Spinal cord (tissue), 10 donors: ENCODE measurements around the gene GALNT9. TPM values are rescaled to one million over a fixed set of nuclear protein-coding genes. Genes with fewer than 3 reads are reported as not detected.

Experiments
- DNase-seq, 6 donors: peaks; one replicate each; pipeline versions ENCODE4 v3.0.0 to v3.0.0-alpha.2; 2013 to 2015; ENCODE audit warnings: low spot score in 6 of 6, low read depth in 4 of 6
- H3K27ac ChIP-seq: one replicate; pipeline ENCODE4 v1.5.1; 2013; ENCODE audit warnings: low read depth, low read length, control low read depth
- H3K27me3 ChIP-seq: one replicate; pipeline ENCODE4 v1.6.1; 2013; ENCODE audit warnings: low read length; ENCODE audit not compliant: control insufficient read depth, insufficient read depth
- H3K36me3 ChIP-seq: one replicate; pipeline ENCODE4 v1.6.1; 2013; ENCODE audit warnings: low read length; ENCODE audit not compliant: control insufficient read depth, insufficient read depth
- H3K4me1 ChIP-seq: one replicate; pipeline ENCODE4 v1.6.1; 2013; ENCODE audit warnings: low read length; ENCODE audit not compliant: control insufficient read depth, insufficient read depth
- H3K4me3 ChIP-seq: one replicate; pipeline ENCODE4 v1.5.1; 2013; ENCODE audit warnings: low read depth, low read length, control low read depth
- H3K9me3 ChIP-seq: one replicate; pipeline ENCODE4 v1.6.1; 2013; ENCODE audit warnings: low read length; ENCODE audit not compliant: control insufficient read depth, insufficient read depth
- WGBS: methylation state at CpG from one replicate; pipeline ENCODE4 v1.1.5; 2013; ENCODE audit warnings: missing lambda C conversion rate; ENCODE audit not compliant: insufficient coverage; 5-methylcytosine and 5-hydroxymethylcytosine counted together
- polyA plus RNA-seq, 2 donors: library from polyadenylated mRNA; unstranded; fragments of 120-200 nt; gene quantifications; one replicate each; pipeline ENCODE4 v1.2.1, GENCODE V29; 2013; ENCODE audit not compliant: insufficient read length in 2 of 2
- total RNA-seq, 2 donors: library from RNA; depleted of rRNA in 1 of 2; stranded (reverse); fragments of 120-200 nt in 1 of 2; fragments of >200 nt in 1 of 2; gene quantifications; one replicate each; pipeline versions ENCODE4 v1.2.3 to v1.2.4, GENCODE V29; 2013 to 2014
- donor health status: healthy.

GALNT9 gene
- total and polyA plus RNA-seq, 4 donors, result 9.5 to 36.0 (median 27.1) TPM

DNA sequence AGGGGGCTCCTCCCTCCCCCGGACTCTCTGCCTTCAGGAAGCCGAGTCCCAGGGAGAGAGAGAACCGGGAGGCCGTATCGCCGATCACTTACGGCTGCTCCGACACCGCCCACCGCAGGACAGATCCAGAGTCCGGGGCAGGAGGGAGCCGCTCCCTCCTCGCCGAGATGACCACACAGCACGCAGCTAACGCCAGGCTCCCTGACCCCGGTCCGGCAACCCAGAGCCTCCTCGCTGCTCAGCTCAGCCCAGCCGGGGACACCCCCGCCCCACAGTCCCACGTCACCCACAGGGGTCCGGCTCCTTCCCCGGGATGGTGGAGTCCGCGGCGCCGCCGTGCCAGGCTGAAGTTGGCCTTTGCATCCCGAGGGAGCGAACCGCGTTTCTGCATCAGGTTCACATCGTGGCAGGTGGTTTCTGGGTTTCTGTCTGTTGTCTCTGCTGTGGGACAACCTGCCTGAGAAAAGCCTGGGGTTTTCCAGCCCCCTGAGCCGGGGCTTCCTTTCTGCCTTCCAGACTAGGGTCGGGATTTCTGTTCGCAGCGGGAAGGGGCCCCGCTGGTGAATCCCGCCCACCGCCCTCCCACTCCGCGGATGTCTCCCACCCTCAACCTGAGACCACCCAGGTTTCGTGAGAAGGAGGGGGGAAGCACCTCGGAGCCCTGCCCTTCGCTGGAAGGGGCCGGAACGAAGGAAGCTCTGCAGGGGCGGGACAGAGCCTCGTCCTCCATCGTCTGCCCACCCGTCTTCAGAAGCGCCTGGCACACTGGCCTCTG lies 123.9 kb downstream of the GALNT9 start:
- H3K9me3 ChIP-seq, result no peaks in the 10 kb centered on the region
- no peak for DNase-seq
- H3K4me3 ChIP-seq, result no peak overlapping the region
- 18% methylated on average over 45 of the region's 53 CpGs for WGBS
- peaks cover 38% of the 10 kb centered on the region for H3K36me3 ChIP-seq
- peaks cover 30% of the 10 kb centered on the region for H3K4me1 ChIP-seq
- H3K27ac ChIP-seq, result no peak overlapping the region
- peaks cover 29% of the 10 kb centered on the region for H3K27me3 ChIP-seq

DNA sequence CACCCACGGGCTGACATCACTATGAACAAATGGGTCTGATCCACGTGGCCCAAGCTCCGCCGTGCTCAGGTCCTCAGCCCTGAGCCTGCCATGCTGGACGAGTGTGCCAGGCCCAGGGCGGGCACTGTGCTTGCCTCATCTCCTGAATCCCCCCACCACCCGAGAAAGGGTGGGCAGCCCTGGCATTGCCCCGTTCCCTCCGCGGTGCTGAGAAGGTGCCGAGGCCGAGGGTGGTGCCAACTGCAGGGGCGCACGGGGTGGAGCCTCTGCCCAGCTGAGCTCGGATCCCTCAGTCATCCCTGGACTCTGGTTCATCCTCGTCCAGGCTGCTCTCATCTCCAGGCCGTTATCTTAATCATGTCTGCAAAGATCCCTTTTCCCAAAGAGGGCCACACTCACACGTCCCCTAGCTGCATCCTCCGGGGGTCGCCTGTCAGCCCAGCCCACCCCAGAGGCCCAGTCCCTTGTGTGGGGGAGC lies 124.6 kb downstream of the GALNT9 start:
- Histone ChIP-seq H3K9me3 (no peaks in the 10 kb centered on the region), H3K36me3 (peaks cover 37% of the 10 kb centered on the region), H3K4me3 (no peak overlapping the region), H3K27me3 (peaks cover 29% of the 10 kb centered on the region), H3K4me1 (peaks cover 30% of the 10 kb centered on the region), H3K27ac (no peak overlapping the region)
- WGBS, result 55% methylated on average over 14 of the region's 20 CpGs
- no peak for DNase-seq

DNA sequence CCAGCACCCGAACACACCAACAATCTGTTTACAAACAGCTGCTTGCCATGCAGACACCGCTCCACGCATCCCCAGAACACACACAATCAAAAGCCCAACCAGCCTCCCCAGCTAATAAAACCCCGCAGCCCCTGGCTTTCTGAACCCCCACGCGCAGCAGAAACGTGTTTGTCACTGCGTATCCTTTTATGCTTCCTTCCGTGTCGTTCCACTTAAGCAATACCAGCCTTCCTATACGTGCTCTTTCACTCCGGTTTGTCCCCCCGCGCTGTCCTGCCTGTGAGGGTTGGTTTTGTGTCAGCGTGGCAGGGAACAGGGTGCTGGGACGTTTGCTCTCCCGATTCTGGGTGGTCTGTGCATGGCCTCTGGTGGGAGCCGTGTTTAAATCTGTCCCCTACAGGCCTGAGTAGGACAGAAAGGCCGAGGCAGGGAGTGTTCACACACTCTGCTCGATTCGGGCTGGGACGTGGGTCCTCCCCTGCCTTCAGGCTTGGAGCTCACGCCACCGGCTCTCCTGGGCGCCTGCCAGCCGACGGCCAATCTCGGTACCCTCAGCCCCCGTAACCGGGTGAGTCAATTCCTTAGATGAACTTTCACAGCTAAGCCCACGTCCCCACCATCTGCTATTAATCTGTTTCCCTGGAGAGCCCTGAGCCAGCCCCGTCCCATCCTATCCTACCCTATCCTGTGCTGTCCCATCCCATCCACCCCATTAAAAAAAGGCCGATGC lies 125.2 kb downstream of the GALNT9 start:
- DNase-seq, result peak in 1 of 6 donors; percentile 32
- Histone ChIP-seq H3K27me3 (peaks cover 29% of the 10 kb centered on the region), H3K27ac (no peak overlapping the region), H3K9me3 (no peaks in the 10 kb centered on the region), H3K36me3 (peaks cover 43% of the 10 kb centered on the region), H3K4me1 (peaks cover 30% of the 10 kb centered on the region), H3K4me3 (no peak overlapping the region)
- 36% methylated on average over 25 of the region's 33 CpGs for WGBS

DNA sequence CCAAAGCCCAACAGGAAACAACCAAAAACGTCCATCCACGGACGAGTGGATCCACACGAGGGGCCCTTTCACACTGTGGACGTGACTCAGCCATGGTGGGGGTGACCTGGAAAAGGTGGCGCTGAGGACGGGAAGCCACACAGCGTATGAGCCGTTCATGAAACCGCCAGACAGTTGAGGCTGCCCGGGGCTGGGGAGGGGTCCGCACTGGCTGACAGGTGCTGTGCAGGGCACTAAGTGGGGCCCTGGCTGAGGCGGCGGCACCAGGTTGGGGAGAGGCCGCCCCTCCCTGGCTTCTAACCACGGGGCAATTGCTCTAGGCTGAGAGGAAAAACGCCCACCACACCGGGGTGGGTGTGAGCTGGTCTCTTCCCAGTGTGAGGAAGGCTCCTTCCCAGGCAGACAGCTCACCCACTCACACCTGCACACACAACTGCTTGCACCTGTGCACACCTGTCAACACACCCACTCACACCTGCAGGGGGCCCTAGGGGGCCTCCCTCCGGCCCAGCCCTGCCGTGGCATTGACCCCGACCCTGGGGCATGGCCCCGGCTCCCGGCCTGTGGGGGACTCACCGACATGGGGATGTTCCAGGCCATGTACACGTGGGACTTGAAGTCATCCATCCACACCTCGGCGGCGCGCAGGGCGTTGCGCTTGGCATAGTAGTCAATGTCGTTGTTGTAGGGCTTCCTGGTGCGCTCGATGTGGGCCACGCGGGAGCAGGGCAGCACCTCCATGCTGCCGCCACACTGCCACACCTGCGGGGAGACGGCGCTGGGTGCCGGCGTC lies 126.3 kb downstream of the GALNT9 start:
- Histone ChIP-seq H3K36me3 (peaks cover 47% of the 10 kb centered on the region), H3K27me3 (peaks cover 29% of the 10 kb centered on the region), H3K9me3 (no peaks in the 10 kb centered on the region), H3K27ac (no peak overlapping the region), H3K4me1 (peaks cover 30% of the 10 kb centered on the region), H3K4me3 (no peak overlapping the region)
- DNase-seq, result no peak
- 88% methylated on average over 41 of the region's 42 CpGs for WGBS

DNA sequence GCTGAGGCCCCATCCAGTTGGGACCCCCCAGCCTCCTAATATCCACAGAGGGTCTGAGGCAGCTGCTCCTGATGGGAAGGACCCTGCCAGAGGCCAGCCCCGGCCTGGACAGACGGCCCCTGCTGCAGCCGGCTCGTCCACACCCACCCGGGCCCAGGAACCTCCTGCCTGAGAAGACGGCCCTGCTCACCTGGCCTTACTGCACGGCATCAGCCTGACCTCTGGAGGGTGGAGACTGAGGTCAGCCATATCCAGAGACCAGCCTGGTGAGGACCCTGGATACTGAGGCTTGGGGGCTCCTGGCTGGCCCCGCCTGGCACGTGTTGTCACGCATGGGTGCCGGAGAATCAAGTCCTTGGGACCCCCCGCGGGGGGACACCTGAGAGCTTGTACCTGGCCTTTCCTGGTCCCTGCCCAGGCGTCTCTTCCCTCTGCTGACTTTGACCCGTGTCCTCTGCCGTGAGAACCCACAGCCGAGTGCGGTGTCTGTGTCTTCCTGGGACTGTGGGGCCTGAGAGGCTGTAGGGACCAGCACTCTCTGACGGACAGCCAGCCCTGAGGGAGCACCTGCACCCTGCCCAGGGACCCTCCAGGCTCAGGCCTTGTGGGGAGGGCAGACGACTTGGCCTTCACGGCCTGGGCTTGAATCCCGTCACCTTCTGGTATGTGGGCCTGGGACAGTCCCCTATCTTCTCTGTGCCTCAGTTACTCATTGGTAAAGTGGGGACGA lies 127.8 kb downstream of the GALNT9 start:
- H3K36me3 ChIP-seq, result peaks cover 56% of the 10 kb centered on the region
- H3K4me1 ChIP-seq, result peaks cover 27% of the 10 kb centered on the region
- DNase-seq, result no peak
- H3K27me3 ChIP-seq, result peaks cover 23% of the 10 kb centered on the region
- H3K27ac ChIP-seq, result no peak overlapping the region
- WGBS, result 93% methylated on average over 23 of the region's 23 CpGs
- no peaks in the 10 kb centered on the region for H3K9me3 ChIP-seq
- H3K4me3 ChIP-seq, result no peak overlapping the region

DNA sequence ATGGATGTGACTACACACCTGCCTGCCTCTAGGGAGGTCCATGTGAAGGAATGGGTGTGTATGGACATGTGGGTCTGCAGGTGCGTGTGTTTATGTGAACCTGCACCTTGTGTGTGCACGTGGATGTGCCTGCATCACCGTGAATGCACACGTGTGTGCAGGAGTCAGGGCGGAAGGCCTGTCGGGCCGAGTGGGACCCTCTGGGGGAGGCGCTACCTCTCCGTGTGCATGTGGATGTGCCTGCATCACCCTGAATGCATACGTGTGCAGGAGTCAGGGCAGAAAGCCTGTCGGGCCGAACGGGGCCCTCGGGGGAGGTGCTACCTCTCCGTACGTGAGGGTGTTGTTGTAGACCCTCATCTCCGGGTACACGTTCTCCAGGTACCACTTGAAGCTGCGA lies 128.6 kb downstream of the GALNT9 start:
- H3K9me3 ChIP-seq, result no peaks in the 10 kb centered on the region
- H3K4me3 ChIP-seq, result no peak overlapping the region
- DNase-seq, result no peak
- peaks cover 19% of the 10 kb centered on the region for H3K27me3 ChIP-seq
- H3K27ac ChIP-seq, result no peak overlapping the region
- peaks cover 21% of the 10 kb centered on the region for H3K4me1 ChIP-seq
- WGBS, result 93% methylated on average over 19 of the region's 19 CpGs
- peaks cover 61% of the 10 kb centered on the region for H3K36me3 ChIP-seq

DNA sequence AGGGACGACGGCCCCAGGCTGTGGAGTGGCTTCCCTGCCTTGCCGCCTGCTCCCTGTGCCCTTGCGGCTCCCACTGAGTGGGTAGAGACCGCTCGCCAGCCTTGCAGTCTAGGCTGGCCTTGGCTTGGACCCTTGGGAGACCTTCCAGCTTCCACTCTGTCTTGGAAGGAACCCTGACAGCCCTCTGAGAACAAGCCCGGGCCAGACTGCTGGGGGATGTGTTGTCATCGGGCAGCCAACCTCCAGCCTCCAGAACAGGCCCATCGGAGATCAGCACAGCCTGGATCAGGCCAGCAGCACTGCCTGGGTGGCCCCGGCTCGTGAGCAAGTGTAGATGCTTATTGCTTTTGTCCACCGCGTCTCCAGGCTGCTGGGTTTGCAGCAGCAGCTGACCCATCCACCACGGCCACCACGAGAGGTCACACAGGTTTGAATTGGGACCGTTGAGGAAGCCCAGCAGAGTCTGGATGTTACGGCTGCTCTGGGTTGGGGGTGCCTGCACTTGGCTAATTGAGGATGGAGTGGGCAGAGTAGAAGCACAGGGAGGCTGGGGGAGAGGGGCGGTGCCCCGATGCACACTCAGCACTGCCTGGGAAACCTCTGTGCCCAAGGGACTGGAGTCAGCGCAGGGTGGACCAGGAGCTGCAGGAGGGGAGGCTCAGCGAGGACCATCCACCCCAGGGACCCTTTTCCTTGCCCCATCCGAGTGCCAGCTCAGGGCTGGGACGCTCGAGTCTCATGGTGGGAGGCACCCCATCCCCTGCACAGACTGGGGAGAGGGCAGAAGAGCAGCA lies 129.7 kb downstream of the GALNT9 start:
- H3K4me1 ChIP-seq, result peaks cover 11% of the 10 kb centered on the region
- H3K9me3 ChIP-seq, result no peaks in the 10 kb centered on the region
- H3K36me3 ChIP-seq, result peaks cover 59% of the 10 kb centered on the region
- no peak overlapping the region for H3K4me3 ChIP-seq
- DNase-seq, result no peak
- H3K27ac ChIP-seq, result no peak overlapping the region
- 81% methylated on average over 24 of the region's 24 CpGs for WGBS
- H3K27me3 ChIP-seq, result peaks cover 8% of the 10 kb centered on the region

DNA sequence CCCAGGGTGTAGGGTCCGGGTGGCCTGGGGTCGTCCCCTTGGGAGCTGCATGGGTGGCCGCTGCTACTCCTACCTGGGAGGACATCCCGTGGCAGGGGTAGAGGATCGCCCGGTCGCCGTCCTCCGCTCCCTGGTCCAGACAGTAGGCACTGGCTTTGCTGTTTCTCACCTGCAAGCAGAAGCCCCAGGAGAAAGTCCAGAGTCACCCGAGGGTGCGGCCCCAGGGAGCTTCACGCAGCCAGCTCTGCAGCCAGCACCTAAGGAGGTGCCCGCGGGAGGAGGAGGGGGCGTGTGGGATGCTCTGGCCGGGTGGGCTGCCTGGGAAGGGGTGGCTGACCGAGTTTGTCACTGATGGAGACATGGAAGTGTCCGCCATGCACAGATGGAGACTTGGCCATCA lies 130.3 kb downstream of the GALNT9 start:
- Histone ChIP-seq H3K27ac (no peak overlapping the region), H3K27me3 (peaks cover 2% of the 10 kb centered on the region), H3K36me3 (peaks cover 59% of the 10 kb centered on the region), H3K4me1 (peaks cover 4% of the 10 kb centered on the region), H3K9me3 (no peaks in the 10 kb centered on the region), H3K4me3 (no peak overlapping the region)
- no peak for DNase-seq
- 86% methylated on average over 18 of the region's 18 CpGs for WGBS
